Endometrium (tissue), 2 donors: ENCODE data around the gene OSBPL5.

Experiments used
- FAIRE-seq: peaks from 2 replicates; lab custom pipeline; 2012; peaks lifted over from hg19 to GRCh38; lab: Jason Lieb, UNC
- donor health status: control.
- donor health status: control.

Gene OSBPL5

DNA sequence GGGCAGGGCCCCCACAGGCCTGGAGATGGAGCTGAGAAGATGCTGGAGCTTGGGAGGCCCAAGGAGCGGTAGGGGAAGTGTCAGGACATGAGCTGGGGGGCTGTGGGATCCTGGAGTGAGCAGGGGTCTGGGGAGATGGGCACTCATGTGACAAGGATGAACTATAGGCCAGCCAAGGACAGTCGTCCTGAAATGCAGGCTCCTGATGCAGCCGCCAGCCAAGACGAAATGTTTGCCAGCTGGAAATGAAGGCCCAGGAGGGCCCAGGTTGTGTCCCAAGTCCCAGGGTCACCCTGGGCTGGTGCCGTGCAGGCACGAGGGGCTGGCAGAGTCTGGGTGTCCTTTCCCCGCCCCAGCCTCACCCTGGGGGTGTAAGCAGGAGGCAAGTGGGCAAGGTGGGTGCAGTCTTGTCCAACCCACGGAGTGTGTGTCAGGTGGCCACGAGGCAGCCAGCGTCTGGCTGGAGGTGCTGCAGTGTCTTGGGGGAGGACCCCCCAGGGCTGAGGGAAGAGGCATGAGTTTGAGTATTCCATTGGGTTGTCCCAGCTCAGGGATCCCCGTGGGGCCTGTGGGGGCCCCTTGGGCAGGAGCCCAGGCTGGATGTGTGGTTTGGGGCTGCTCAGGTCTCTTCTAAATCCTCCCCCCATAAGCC lies 32.1 kb upstream of the OSBPL5 start:
- no peak for FAIRE-seq

DNA sequence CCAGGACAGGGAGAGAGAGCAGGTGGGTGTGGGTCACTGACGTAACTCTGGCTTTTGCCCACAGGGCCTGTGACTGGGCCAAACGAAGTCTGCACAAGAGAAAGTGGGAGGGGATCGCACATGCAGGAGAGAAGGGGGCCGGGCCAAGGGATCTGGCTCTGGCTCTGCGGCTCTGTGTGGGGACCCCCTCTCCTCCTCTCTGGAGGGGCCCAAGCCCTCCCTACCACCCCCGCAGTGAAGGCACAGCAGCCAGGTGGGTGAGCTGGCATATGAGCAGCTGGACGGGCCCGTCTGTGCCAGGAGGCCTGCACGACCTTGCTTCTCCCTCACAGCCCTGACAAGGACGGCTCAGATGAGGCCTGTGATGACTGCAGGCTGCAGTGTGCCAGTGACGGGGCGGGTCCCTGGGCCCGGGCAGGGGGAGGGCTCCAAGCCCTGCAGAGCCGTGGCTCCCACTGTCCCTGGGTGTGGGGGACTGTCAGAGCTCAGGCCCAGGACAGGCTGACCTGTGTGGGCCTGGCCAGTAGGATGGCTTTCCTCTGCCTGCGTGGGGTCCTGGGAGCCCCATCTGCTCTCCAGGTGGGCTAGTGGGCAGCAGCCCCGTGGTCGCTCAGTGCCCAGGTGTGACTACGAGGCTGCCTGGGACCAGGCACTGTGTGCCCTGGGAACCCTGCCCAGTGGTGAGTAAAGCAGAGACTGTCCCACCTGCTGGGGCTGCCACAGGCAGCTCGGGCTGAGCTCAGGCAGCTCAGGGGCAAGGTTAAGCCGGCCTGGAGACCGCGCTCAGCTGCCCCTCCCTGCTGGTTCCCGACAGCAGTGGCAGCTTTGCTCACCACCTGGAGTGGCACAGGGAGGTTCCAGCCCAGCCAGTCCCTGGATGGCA lies 31.3 kb upstream of the OSBPL5 start:
- no peak for FAIRE-seq

DNA sequence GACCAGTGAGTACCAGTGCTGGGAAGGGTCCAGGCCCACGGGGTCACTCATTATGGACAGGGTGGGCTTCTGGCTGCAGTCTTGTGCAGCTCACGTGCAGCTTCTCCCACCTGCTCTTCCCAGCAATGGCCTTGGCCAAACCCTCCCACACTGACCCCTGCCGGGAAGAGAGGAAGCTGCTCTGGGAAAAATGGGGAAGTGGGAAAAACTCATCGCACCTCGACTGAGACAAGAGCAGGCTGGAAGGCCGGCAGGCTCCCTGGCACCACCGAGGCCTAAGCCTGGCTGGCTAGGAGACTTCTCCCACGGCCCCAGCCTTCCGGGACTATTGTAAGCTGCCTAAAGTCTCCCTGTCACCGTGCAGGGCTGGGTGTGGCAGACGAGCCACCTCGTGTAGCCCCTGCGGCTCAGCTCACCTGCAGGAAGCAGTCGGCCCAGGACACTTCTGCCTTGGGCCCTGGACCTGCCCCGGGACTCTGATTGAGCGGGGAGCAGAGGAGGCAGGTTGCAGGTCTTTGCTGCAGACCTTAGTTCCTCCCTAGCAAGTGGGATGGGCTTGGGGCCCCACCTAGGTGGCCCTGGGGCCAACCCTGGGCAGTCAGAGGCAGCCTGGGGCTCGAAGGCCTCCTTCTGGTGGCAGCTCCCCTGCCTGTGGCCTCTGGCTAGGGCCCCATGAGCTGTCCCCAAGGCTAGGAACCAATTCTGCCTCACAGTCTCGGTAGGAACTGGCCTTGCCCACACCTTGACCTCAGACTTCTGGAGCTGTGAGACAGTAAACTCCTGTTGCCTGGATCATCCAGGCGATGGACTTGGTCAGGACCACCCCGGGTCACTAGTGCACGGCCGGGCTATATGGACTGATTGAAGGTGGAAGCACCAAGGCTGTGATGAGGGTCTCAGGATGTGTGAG lies 30.4 kb upstream of the OSBPL5 start:
- no peak for FAIRE-seq

DNA sequence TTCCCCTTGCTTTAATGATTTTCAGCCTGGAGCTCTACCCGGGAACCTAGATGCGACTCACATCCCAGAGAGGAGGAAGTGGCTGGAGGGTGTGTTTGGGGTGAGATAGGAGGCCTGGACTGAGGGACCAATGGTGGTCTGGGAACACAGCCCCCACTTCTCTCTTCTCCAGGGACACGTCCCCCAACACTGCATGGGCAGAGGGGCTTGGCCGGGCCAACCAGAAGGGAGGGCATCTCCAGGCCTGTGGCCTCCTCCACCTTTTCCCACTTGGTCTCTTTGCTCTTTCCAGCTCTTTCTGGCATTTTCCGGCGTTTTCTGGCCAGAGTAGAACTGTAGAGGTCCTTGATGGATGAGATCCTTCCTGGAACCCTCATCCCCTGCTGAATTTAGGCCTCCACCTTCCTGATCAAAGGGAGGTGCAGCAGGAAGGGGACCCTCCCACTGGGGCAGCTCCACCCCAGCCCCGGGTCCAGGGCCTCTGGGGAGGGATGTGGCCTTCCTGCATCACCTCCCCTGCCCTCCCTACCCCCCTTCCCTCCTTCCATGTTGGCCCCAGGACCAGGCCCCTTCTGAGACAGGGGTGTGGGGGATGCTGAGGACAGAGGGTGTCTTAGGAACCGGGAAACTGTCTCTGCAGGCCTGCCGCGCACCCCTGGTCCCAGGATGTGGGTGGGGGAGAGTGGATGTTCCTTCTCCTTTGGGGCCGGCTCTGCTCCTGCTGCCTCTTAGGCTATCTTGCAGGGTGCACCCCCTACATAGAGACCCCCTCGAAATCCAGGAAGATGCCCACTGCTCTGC lies 29.1 kb upstream of the OSBPL5 start:
- no peak for FAIRE-seq

GRCh38 chr11:3193373-3194015 lies 28.4 kb upstream of the OSBPL5 start:
- FAIRE-seq, result no peak

- FAIRE-seq, result no peak
These were observed 27.6 kb upstream of the OSBPL5 start for GRCh38 chr11:3192511-3193372.

DNA sequence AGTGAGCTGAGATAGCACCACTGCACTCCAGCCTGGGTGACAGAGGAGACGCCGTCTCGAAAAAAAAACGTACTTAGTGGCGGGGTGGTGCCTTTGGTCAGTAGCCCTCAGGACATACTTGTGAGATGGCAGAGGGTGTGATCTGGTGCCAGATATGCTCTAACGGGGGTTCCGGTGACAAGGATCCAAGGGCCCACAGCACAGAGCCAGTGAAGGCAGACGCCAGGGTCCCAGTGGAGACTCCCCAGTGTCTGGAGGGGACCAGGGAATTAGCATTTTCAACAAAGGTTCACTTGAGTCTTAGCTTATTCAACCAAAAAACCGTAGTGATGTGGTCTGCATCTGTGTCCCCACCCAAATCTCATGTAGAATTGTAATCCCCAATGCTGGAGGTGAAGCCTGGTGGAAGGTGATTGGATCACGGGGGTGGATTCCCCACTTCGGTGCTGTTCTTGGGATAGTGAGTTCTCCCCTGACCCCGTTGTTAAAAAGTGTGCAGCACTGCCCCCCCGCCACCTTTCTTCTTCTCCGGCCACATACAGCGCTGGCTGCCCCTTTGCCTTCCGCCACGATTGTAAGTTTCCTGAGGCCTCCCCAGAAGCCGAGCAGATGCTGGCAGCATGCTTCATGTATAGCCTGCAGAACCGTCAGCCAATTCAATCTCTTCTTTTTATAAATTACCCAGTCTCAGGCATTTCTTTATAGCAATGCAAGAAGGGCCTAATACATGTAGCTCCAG lies 26.6 kb upstream of the OSBPL5 start:
- FAIRE-seq, result no peak

DNA sequence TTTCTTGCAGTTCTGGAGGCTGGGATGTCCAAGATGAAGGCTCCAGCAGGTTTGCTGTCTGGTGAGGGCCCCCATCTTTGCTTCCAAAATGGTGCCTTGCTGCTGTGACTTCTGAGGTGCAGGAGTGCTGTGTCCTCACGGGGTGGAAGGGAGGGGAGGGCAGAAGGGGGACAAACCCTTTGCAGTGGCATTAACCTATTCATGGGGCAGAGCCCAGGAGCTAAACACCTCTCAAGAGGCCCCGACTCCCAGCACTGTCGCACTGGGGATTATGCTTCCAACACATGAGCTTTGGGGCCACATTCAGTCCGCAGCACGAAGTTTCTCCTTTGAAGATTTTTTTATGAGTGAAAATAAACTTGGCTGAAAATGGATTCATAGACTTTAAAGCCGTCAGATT lies 25.5 kb upstream of the OSBPL5 start:
- no peak for FAIRE-seq

GRCh38 chr11:3189886-3190583 lies 24.9 kb upstream of the OSBPL5 start:
- FAIRE-seq, result no peak

DNA sequence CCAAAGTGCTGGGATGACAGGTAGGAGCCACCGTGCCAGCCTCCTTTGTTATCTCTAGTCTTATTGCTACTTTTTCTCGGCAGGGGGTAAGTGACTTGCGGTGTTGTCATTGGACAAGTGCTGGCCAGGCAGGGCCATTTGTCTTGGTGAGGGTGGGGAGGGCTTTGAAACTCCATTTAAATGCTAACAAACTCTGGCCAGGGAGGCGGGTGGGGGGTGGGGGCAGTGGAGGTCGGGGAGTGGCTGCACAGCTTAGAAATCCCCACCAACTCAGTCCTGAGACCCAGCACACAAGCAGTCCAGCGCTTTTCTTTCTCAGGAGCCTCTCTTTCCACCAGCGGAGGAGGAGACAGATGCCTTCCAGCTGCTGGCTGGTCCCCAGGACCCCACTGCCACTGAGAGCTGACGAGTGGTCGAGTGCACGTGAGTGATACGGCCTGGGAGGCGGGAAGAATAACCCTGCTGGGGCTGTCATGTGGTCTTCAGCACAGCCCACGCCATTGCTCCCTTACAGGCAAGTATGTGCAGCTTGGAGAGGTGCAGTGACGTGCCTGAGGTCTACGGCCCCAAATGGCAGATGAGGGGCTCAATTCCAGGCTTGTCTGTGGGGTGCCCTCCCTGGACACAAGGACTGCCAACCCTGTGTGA lies 24.2 kb upstream of the OSBPL5 start:
- no peak for FAIRE-seq

GRCh38 chr11:3188496-3189195 lies 23.5 kb upstream of the OSBPL5 start:
- no peak for FAIRE-seq

DNA sequence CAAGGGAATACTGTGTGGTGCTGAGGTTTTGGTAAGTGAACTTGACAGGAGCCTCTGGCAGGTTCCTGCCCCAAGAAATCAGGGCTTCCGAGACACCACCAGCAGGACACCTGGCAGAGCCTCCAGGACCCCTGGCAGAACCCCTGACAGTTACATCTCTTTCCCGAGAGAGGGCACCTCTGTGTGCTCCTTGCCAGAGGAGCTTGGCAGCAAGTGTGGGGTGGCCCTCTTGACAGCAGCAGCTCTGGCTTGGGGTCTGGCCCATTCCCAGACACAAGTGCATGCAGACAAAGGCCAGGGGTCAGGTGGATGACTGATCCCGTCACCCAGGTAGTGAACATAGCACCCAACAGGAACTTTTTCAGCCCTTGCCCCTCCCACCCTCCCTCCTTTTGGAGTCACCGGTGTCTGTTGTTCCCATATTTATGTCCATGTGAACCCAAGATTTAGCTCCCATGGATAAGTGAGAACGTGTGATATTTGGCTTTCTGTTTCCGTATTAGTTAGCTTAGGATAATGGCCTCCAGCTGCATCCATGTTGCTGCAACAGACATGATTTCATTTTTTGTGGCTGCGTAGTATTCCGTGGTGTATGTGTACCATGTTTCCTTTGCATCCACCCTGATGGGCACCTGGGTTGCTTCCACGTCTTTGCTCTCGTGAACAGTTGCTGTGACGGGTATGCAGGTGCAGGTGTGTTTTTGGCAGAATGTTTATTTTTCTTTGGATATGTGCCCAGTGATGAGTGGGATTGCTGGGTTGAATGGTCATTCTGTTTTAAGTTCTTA lies 21.2 kb upstream of the OSBPL5 start:
- FAIRE-seq, result no peak

- no peak for FAIRE-seq
These were observed 19.7 kb upstream of the OSBPL5 start for GRCh38 chr11:3184732-3185347.

- no peak for FAIRE-seq
These were observed 18.4 kb upstream of the OSBPL5 start for GRCh38 chr11:3183523-3183922.

- no peak for FAIRE-seq
These were observed 17.3 kb upstream of the OSBPL5 start for GRCh38 chr11:3182462-3182852.

DNA sequence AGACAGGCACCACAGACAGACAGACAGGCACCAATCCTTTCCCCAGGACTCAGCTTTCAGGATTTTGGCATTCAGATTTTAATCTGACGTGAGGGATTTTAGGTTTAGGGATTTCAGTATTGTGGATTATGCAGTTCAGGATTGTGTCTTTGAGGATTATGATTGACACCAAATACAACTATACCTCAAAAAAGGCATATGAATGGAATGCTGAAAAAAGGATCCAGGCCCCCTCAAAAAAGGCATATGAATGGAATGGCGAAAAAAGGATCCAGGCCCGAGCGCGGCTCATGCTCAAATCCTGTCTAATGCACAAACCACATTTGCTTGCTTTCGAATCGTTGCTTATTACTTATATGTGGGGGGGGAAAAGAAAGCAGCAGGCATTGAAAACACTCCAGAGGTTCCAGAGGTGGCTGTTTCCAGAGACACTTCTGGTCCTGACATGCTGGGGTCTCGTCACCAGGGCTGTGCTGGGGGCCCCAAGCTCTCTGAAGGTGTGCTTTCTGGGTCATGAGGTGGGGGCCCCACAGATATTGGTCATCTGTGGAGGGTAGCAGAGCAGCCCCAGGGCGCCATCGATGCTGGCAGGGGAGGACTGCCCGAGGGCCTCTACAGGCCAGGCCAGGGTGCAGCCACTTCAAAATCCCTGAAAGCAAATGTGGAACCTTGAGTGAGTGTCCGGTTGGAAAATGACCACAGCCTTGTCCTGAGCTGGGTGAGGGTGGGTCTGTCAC lies 16.8 kb upstream of the OSBPL5 start:
- no peak for FAIRE-seq
